Suprapubic skin (tissue), 4 donors: ENCODE measurements around the gene NRF1. TPM values are rescaled to one million over a fixed set of nuclear protein-coding genes. Genes with fewer than 3 reads are reported as not detected.

Source experiments
- DNase-seq, 2 donors: peaks; one replicate each; pipeline ENCODE4 v3.0.0-alpha.2; 2019; ENCODE audit warnings: low spot score in 2 of 2
- H3K27ac ChIP-seq: fragments of 200-600 bp; sonication (generic); one replicate; pipeline ENCODE4 v1.5.1; 2019
- H3K27me3 ChIP-seq: fragments of 200-600 bp; sonication (generic); one replicate; pipeline ENCODE4 v1.5.1; 2019
- H3K36me3 ChIP-seq: fragments of 200-600 bp; sonication (generic); one replicate; pipeline ENCODE4 v1.5.1; 2019
- H3K4me1 ChIP-seq: fragments of 200-600 bp; sonication (generic); one replicate; pipeline ENCODE4 v1.5.1; 2019
- H3K4me3 ChIP-seq: fragments of 200-600 bp; sonication (generic); one replicate; pipeline ENCODE4 v1.5.1; 2019; ENCODE audit warnings: mild to moderate bottlenecking
- H3K9me3 ChIP-seq: fragments of 200-600 bp; sonication (generic); one replicate; pipeline ENCODE4 v1.5.1; 2019
- EP300 ChIP-seq: sonication (generic); formaldehyde crosslinking; IDR thresholded peaks from one replicate; pipeline ENCODE4 v1.6.1; 2017; ENCODE audit warnings: antibody characterized with exemption
- POLR2A ChIP-seq, 2 donors: fragments of 450-650 bp; IDR thresholded peaks; one replicate each; pipeline ENCODE4 v1.6.1; 2017; ENCODE audit warnings: antibody characterized with exemption in 2 of 2, mild to moderate bottlenecking in 2 of 2, moderate library complexity in 2 of 2
- POLR2AphosphoS5 ChIP-seq, 3 donors: sonication (generic); formaldehyde crosslinking; IDR thresholded peaks; one replicate each; pipeline ENCODE4 v1.6.1; 2017; ENCODE audit warnings: antibody characterized with exemption in 3 of 3
- WGBS: methylation state at CpG from one replicate; pipeline ENCODE4 v1.1.5; 2018; 5-methylcytosine and 5-hydroxymethylcytosine counted together
- total RNA-seq, 4 donors: library from RNA; depleted of rRNA; stranded (reverse); fragments of >200 nt; gene quantifications; one replicate each; pipeline ENCODE4 v1.1.0, GENCODE V29; 2016
- TF ChIP-seq, protein P1 (sequence below), 2 donors: fragments of 200-600 bp in 1 of 2; fragments of 450-650 bp in 1 of 2; sonication (generic) in 1 of 2; IDR thresholded peaks; one replicate each; pipeline ENCODE4 v1.5.1; 2016 to 2019; ENCODE audit warnings: antibody characterized with exemption in 2 of 2, mild to moderate bottlenecking in 1 of 2, moderate library complexity in 1 of 2

The NRF1 gene
- total RNA-seq, 4 donors from 2014 or later, result 11.7 to 33.2 (median 15.5) TPM

DNA sequence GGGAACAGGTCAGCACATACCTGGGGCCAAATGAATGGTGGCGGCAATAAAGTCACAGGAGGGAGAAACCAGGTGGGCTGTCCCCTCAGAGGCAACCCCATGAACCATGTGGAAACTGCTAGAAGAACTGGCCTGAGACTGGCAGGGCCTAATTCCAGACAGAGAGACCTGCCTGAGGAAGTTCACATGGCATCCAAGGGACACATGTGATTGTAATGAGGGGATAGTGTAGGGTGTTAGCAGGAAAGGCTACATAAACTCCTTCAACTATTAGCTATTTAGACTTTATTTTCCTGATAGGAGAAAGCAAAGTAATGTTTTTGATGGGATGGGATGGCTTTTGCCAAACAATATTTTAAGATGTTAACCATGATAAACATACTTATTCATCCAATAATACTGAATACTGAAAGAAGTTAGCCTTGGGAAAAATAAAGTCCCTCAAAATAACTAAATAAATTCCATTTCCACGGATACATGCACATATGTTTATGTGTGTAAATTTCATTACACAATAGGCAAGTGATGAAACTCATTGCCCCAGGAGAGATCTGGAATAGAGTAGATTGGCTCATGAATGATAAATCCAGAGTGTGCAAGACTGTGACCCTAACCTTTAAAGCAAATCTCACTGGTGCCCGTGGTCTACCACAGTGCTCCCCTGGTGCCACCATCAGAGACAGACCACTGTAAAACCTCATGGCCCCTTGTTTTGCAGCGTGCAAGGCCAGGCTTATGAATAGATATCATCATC is 137.0 kb downstream of the NRF1 start:
- TF ChIP-seq, protein P1, sequence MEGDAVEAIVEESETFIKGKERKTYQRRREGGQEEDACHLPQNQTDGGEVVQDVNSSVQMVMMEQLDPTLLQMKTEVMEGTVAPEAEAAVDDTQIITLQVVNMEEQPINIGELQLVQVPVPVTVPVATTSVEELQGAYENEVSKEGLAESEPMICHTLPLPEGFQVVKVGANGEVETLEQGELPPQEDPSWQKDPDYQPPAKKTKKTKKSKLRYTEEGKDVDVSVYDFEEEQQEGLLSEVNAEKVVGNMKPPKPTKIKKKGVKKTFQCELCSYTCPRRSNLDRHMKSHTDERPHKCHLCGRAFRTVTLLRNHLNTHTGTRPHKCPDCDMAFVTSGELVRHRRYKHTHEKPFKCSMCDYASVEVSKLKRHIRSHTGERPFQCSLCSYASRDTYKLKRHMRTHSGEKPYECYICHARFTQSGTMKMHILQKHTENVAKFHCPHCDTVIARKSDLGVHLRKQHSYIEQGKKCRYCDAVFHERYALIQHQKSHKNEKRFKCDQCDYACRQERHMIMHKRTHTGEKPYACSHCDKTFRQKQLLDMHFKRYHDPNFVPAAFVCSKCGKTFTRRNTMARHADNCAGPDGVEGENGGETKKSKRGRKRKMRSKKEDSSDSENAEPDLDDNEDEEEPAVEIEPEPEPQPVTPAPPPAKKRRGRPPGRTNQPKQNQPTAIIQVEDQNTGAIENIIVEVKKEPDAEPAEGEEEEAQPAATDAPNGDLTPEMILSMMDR (IDR thresholded peaks at IDR 0.05), result no peak
- TF ChIP-seq POLR2A (IDR thresholded peaks at IDR 0.05) (no peak), EP300 (no peak), POLR2AphosphoS5 (IDR thresholded peaks at IDR 0.05) (no peak)
- 88% methylated on average over 4 of the region's 4 CpGs for WGBS
- no peaks in the 10 kb centered on the region for H3K27me3 ChIP-seq
- no peaks in the 10 kb centered on the region for H3K9me3 ChIP-seq
- H3K4me3 ChIP-seq, result no peak overlapping the region
- peaks cover 31% of the 10 kb centered on the region for H3K36me3 ChIP-seq
- DNase-seq, result no peak
- H3K27ac ChIP-seq, result no peak overlapping the region
- H3K4me1 ChIP-seq, result no peaks in the 10 kb centered on the region

DNA sequence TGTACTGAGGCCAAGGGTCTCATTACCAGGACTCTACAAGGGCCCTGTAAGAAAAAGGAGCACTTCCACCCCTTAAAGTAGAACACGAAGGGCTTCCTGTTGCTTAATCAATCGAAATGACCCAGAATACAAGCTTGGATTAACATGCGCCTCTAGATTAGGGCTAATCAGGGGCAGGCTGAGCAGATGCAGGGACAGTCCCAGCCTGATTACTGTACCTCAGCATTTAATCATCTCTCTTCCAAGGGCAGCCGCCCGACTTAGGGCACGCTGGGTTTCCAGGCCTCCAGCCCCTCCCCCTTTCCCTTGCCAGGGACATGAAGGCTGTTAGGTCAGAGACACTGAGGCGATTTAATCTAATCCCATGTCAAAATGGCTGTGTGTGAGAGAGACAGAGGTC is 138.6 kb downstream of the NRF1 start:
- Histone ChIP-seq H3K4me1 (no peaks in the 10 kb centered on the region), H3K4me3 (no peak overlapping the region), H3K9me3 (no peaks in the 10 kb centered on the region), H3K27ac (no peak overlapping the region), H3K36me3 (peaks cover 30% of the 10 kb centered on the region), H3K27me3 (no peaks in the 10 kb centered on the region)
- no peak for DNase-seq
- WGBS, result 91% methylated on average over 7 of the region's 7 CpGs
- TF ChIP-seq, protein P1 (IDR thresholded peaks at IDR 0.05), result no peak
- TF ChIP-seq POLR2AphosphoS5 (IDR thresholded peaks at IDR 0.05), result no peak
- TF ChIP-seq EP300, result no peak
- no peak for TF ChIP-seq POLR2A (IDR thresholded peaks at IDR 0.05)

DNA sequence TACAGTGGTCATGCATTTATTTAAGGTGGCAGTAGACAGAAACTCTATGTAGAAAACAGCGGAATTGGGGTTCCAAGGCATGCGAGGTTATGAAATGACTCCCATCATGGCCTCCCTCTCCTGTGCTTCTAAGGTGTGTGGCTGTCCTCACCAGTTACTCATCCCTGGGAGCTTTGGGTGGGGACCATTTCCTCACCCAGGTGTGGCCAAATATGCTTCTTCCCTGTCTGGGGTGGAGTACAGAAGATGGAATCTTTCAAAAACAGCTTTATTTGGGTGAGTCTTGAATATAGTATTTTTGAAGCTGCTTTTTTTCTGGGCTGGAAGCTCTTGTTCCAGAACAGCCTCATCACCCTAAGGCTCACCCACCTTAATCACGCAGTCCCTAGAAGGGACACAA is 139.0 kb downstream of the NRF1 start:
- no peak overlapping the region for H3K27ac ChIP-seq
- no peaks in the 10 kb centered on the region for H3K4me1 ChIP-seq
- H3K27me3 ChIP-seq, result no peaks in the 10 kb centered on the region
- H3K36me3 ChIP-seq, result peaks cover 31% of the 10 kb centered on the region
- WGBS, result 78% methylated on average over 3 of the region's 3 CpGs
- TF ChIP-seq POLR2A (IDR thresholded peaks at IDR 0.05), result no peak
- TF ChIP-seq, protein P1 (IDR thresholded peaks at IDR 0.05), result no peak
- no peak for TF ChIP-seq POLR2AphosphoS5 (IDR thresholded peaks at IDR 0.05)
- TF ChIP-seq EP300, result no peak
- H3K9me3 ChIP-seq, result no peaks in the 10 kb centered on the region
- DNase-seq, result no peak
- H3K4me3 ChIP-seq, result no peak overlapping the region

DNA sequence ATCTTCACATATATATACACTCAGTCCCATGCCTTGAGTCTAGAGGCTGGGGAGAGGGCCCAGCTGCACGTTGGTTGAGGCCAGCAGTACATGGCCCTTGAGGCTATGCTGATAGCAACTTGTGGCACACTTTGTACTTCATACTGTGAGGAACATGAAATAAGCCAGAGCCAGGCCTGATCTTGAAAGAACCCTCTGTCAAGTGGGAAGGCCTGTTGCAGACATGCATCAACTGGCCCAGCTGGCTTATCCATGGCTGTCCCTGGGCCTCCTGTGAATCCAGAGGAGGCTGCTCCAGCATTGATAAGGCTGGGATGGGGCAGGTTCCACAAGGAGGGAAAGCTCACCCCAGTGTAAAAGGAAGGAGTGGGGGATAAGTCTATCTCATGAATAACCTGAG is 140.4 kb downstream of the NRF1 start:
- Histone ChIP-seq H3K4me3 (no peak overlapping the region), H3K27ac (no peak overlapping the region), H3K9me3 (no peaks in the 10 kb centered on the region), H3K4me1 (no peaks in the 10 kb centered on the region), H3K36me3 (peaks cover 32% of the 10 kb centered on the region), H3K27me3 (no peaks in the 10 kb centered on the region)
- 67% methylated on average over 1 of the region's 1 CpG for WGBS
- TF ChIP-seq POLR2AphosphoS5 (IDR thresholded peaks at IDR 0.05) (no peak), POLR2A (IDR thresholded peaks at IDR 0.05) (no peak), EP300 (no peak)
- TF ChIP-seq, protein P1 (IDR thresholded peaks at IDR 0.05), result no peak
- DNase-seq, result no peak

DNA sequence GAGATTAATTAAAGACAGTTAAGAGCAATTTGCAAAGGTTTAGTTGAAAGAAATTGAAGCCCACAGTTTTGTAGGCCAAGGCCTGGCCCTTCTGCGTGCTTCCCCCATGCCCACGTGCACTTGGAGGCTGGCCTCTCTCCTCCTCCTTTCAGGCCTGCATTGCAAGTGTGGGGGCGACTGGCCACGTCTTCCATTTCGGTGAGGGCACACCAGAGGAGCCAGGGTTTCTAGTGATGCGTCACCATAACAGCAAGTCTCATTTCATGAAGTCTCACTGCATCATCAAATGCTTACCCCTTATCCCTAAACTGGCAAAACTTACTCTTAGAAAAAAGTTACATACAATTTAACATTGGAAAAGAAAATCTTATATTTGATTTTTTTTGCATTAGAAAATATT is 141.2 kb downstream of the NRF1 start:
- TF ChIP-seq EP300 (no peak), POLR2AphosphoS5 (IDR thresholded peaks at IDR 0.05) (no peak)
- TF ChIP-seq, protein P1 (IDR thresholded peaks at IDR 0.05), result no peak
- WGBS, result 87% methylated on average over 6 of the region's 6 CpGs
- H3K4me3 ChIP-seq, result no peak overlapping the region
- H3K27ac ChIP-seq, result no peak overlapping the region
- H3K9me3 ChIP-seq, result no peaks in the 10 kb centered on the region
- H3K4me1 ChIP-seq, result no peaks in the 10 kb centered on the region
- H3K27me3 ChIP-seq, result no peaks in the 10 kb centered on the region
- H3K36me3 ChIP-seq, result peaks cover 28% of the 10 kb centered on the region
- DNase-seq, result no peak
